DOHH2 (cell line): ENCODE results near the gene CWC27.

Experiments
- H3F3A ChIP-seq: fragments of 200-600 bp; sonication (generic), shearing (Covaris generic); 2 replicates; pipeline ENCODE4 v1.6.0; 2016; ENCODE audit warnings: antibody characterized with exemption, mild to moderate bottlenecking; ENCODE audit not compliant: control insufficient read depth, insufficient read depth
- H3K27ac ChIP-seq: fragments of 200-600 bp; sonication (generic); 2 replicates; pipeline ENCODE4 v1.5.1; 2014; ENCODE audit warnings: low read depth, mild to moderate bottlenecking, low read length, moderate library complexity
- H3K27me3 ChIP-seq: fragments of 200-600 bp; sonication (generic); 2 replicates; pipeline ENCODE4 v1.6.1; 2014; ENCODE audit warnings: mild to moderate bottlenecking, low read length, mixed read lengths; ENCODE audit not compliant: control insufficient read depth
- H3K36me3 ChIP-seq: fragments of 200-600 bp; sonication (generic); 2 replicates; pipeline ENCODE4 v1.6.1; 2014; ENCODE audit warnings: mild to moderate bottlenecking, low read length, moderate library complexity, mixed read lengths; ENCODE audit not compliant: control insufficient read depth
- H3K4me1 ChIP-seq: fragments of 200-600 bp; sonication (generic); 2 replicates; pipeline ENCODE4 v1.6.1; 2014; ENCODE audit warnings: mild to moderate bottlenecking, low read length, mixed read lengths; ENCODE audit not compliant: control insufficient read depth
- H3K4me2 ChIP-seq: fragments of 200-600 bp; sonication (generic); 2 replicates; pipeline ENCODE4 v1.6.0; 2014; ENCODE audit warnings: mild to moderate bottlenecking, low read length, moderate library complexity
- H3K4me3 ChIP-seq: fragments of 200-600 bp; sonication (generic); 2 replicates; pipeline ENCODE4 v1.5.1; 2014; ENCODE audit warnings: mild to moderate bottlenecking, low read length, mixed read lengths
- H3K79me2 ChIP-seq: fragments of 200-600 bp; sonication (generic); 2 replicates; pipeline ENCODE4 v1.6.1; 2014; ENCODE audit warnings: mild to moderate bottlenecking, low read length, mixed read lengths; ENCODE audit not compliant: control insufficient read depth
- H3K9me2 ChIP-seq: fragments of 200-600 bp; sonication (generic); replicated peaks from 2 replicates; pipeline ENCODE4 v1.6.1; 2014; ENCODE audit warnings: mild to moderate bottlenecking, low read length, mixed read lengths; ENCODE audit not compliant: control insufficient read depth
- H3K9me3 ChIP-seq: fragments of 200-600 bp; sonication (generic); 2 replicates; pipeline ENCODE4 v1.6.1; 2014; ENCODE audit warnings: antibody characterized with exemption, low read length, mixed read lengths; ENCODE audit not compliant: control insufficient read depth, insufficient read depth
- H4K20me1 ChIP-seq: fragments of 200-600 bp; sonication (generic); 2 replicates; pipeline ENCODE4 v1.6.0; 2014; ENCODE audit warnings: low read depth, mild to moderate bottlenecking, antibody characterized with exemption, low read length, moderate library complexity; ENCODE audit not compliant: control insufficient read depth, insufficient read depth
- EZH2phosphoT487 ChIP-seq: fragments of 200-600 bp; sonication (generic); IDR thresholded peaks from 2 replicates; pipeline ENCODE4 v1.6.1; 2017; ENCODE audit warnings: borderline replicate concordance, mild to moderate bottlenecking, antibody characterized with exemption, low read length, moderate library complexity, mixed read lengths
- TF ChIP-seq, protein P1 (sequence below): fragments of 200-600 bp; sonication (generic); IDR thresholded peaks from one replicate; pipeline ENCODE4 v1.5.1; 2014; ENCODE audit warnings: antibody characterized with exemption, mild to moderate bottlenecking, low read depth, low read length; ENCODE audit not compliant: poor library complexity, severe bottlenecking

Gene CWC27

DNA sequence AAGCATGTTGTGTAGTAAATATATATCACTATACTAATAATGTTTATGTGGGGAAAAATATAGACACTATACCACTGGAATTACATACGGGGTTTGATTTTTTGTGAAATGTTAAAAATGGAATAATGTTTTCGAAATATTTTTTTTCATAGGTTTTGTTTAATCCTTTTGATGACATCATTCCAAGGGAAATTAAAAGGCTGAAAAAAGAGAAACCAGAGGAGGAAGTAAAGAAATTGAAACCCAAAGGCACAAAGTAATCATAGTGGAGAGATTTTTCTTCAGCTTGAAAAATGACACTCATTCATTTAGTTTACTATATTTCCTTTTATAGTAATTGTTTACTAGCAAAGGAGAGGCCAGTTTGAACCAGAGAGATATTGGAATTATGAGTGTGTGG is 17.6 kb downstream of the CWC27 start:
- no peaks in the 10 kb centered on the region for H3F3A ChIP-seq
- no peaks in the 10 kb centered on the region for H3K27me3 ChIP-seq
- no peak overlapping the region for H3K4me2 ChIP-seq
- H3K4me1 ChIP-seq = no peaks in the 10 kb centered on the region
- H3K9me3 ChIP-seq = no peaks in the 10 kb centered on the region
- no peaks in the 10 kb centered on the region for H3K9me2 ChIP-seq
- H4K20me1 ChIP-seq = no peaks in the 10 kb centered on the region
- peaks cover 13% of the 10 kb centered on the region for H3K36me3 ChIP-seq
- no peak overlapping the region for H3K27ac ChIP-seq
- H3K4me3 ChIP-seq = no peak overlapping the region
- no peaks in the 10 kb centered on the region for H3K79me2 ChIP-seq
- TF ChIP-seq EZH2phosphoT487 = no peak
- TF ChIP-seq, protein P1, sequence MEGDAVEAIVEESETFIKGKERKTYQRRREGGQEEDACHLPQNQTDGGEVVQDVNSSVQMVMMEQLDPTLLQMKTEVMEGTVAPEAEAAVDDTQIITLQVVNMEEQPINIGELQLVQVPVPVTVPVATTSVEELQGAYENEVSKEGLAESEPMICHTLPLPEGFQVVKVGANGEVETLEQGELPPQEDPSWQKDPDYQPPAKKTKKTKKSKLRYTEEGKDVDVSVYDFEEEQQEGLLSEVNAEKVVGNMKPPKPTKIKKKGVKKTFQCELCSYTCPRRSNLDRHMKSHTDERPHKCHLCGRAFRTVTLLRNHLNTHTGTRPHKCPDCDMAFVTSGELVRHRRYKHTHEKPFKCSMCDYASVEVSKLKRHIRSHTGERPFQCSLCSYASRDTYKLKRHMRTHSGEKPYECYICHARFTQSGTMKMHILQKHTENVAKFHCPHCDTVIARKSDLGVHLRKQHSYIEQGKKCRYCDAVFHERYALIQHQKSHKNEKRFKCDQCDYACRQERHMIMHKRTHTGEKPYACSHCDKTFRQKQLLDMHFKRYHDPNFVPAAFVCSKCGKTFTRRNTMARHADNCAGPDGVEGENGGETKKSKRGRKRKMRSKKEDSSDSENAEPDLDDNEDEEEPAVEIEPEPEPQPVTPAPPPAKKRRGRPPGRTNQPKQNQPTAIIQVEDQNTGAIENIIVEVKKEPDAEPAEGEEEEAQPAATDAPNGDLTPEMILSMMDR = no peak

DNA sequence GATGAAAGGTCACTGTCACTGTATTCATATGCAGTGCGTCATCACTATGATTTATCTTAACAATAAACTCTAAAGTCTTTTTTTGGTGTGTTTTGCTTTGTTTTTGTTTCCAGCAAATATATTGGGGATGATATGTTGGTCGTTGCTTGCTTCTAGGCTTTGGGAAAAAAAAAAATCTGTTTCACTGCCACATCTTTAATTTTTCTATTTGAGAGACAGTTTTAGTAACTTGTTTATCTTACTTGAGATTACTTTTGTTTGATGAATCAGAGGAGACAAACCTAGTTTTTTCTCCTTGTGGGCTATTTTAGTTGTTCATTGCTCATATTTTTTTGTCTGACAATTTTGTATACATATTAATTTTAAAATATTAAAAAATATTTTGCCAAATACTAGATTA is 19.4 kb downstream of the CWC27 start:
- Histone ChIP-seq H3K4me2 (no peak overlapping the region), H3K27me3 (no peaks in the 10 kb centered on the region), H3K4me1 (no peaks in the 10 kb centered on the region), H4K20me1 (no peaks in the 10 kb centered on the region), H3F3A (no peaks in the 10 kb centered on the region), H3K27ac (no peak overlapping the region), H3K9me3 (no peaks in the 10 kb centered on the region), H3K9me2 (no peaks in the 10 kb centered on the region), H3K4me3 (no peak overlapping the region), H3K36me3 (peaks cover 13% of the 10 kb centered on the region), H3K79me2 (no peaks in the 10 kb centered on the region)
- no peak for TF ChIP-seq EZH2phosphoT487
- TF ChIP-seq, protein P1 = no peak

DNA sequence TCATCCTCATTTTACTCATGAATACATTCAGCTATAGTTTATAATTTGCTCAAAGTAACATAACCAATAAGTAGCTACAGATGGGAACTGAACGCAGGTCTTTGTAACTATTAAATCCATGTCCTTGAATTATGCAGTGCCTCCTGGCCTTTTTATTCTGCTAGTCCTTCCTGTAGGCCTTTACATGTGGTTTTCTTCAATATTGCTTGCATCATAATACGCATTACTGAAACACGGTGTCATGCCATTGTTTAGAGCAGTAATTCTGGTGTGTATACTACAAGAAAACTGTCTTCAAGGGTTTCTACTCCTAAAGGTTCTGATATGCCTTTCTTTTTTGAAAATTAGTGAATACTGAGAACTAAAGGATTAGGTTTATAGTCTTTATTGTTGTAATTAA is 20.7 kb downstream of the CWC27 start:
- TF ChIP-seq, protein P1 = no peak
- no peak for TF ChIP-seq EZH2phosphoT487
- Histone ChIP-seq H4K20me1 (no peaks in the 10 kb centered on the region), H3K4me1 (no peaks in the 10 kb centered on the region), H3K9me2 (no peaks in the 10 kb centered on the region), H3K4me3 (no peak overlapping the region), H3K36me3 (peaks cover 10% of the 10 kb centered on the region), H3K27me3 (no peaks in the 10 kb centered on the region), H3F3A (no peaks in the 10 kb centered on the region), H3K79me2 (no peaks in the 10 kb centered on the region), H3K9me3 (no peaks in the 10 kb centered on the region), H3K27ac (no peak overlapping the region), H3K4me2 (no peak overlapping the region)

DNA sequence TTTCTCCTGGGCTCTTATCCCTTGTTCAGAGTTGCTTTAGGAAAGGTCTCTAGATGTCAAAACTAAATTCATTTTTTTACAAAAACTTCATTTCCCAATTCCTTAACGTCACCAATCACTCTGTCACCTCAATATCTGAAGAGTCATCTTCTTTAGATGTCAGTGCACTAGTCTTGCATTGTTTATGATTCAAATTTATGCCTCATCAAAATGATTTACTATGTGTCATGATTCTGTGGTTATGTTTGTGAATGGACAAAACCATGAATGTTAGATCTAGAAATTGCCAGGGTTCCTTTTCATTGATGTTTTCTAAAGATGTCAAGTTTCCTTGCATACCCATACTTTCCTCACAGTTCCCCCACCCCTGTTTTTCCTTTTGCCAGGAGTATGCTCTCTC is 21.5 kb downstream of the CWC27 start:
- H3K27ac ChIP-seq = no peak overlapping the region
- no peaks in the 10 kb centered on the region for H3K9me2 ChIP-seq
- no peaks in the 10 kb centered on the region for H3K9me3 ChIP-seq
- H3K79me2 ChIP-seq = no peaks in the 10 kb centered on the region
- H3K36me3 ChIP-seq = peaks cover 5% of the 10 kb centered on the region
- no peaks in the 10 kb centered on the region for H3K27me3 ChIP-seq
- H4K20me1 ChIP-seq = no peaks in the 10 kb centered on the region
- no peak overlapping the region for H3K4me2 ChIP-seq
- H3F3A ChIP-seq = no peaks in the 10 kb centered on the region
- no peaks in the 10 kb centered on the region for H3K4me1 ChIP-seq
- TF ChIP-seq EZH2phosphoT487 = no peak
- TF ChIP-seq, protein P1 = no peak
- no peak overlapping the region for H3K4me3 ChIP-seq
